Measurements from ENCODE around the gene S100A7A.
"Not testable (repeated sequence)": the region's sequence is repeated elsewhere in the genome, so short reads cannot be mapped to it uniquely, and the experiment has no call there.

S100A7A gene

DNA sequence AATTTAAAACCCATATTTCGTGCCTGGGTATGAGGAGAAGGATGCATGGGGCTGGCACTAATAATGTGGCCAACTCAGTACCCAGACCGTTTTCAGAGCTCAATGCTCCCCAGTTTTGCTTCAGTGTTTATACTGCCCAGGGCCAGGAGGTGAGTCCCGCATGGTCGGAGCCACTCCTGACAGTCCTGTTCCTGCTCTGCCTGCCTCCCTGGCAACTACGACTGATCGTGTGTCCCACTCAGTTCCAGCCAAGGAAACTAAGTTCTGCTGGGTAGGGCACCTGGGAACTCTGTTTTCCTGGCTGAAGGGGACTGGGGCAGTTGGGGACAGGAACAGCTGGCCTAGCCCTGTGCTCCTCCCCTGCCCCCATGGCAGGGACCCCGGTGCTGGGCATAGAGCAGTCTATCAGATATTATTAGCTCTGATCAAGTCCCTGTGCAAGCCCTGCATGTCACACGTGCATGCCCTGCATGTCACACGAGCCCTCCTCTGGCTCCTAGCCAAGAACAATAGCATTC is 25.0 kb downstream of the S100A7A start:
- Histone ChIP-seq H3K4me3 (ENCODE audit: low read depth in 1 of 2, low read length in 2 of 2) (no peak overlapping the region), H3K9me3 (ENCODE audit: low read length) (no peaks in the 10 kb centered on the region), H3K4me1 (ENCODE audit: insufficient read depth, low read length) (no peaks in the 10 kb centered on the region), H3K9ac (ENCODE audit: low read length) (no peak overlapping the region), H3K27me3 (ENCODE audit: control insufficient read depth in 1 of 2, insufficient read depth in 2 of 2, low read length in 2 of 2) (no peaks in the 10 kb centered on the region), H3K36me3 (ENCODE audit: insufficient read depth, low read length) (no peaks in the 10 kb centered on the region), H3K27ac (ENCODE audit: low read depth, low read length) (no peak overlapping the region)

DNA sequence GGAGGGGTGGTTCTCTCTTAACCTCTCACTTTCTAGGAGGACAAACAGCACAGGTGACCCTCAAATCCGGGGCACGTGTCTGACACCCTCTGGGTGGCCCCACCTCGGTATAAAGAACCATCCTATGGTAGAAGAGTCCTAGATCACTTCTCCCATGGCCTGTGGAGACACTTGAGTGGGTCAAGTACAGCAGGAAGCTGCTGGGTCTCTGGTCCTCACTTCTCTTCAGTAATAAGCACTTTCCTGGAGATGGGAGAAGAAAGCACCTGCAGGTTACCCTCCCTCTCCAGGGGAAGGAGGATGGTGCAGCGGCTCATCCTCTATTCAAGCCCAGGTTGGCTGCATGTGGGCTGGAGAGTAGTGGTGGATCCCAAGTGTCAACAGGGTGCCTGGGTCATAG is 27.2 kb downstream of the S100A7A start:
- H3K9ac ChIP-seq (ENCODE audit: low read length), result no peak overlapping the region
- H3K4me3 ChIP-seq (ENCODE audit: low read depth in 1 of 2, low read length in 2 of 2), result no peak overlapping the region
- H3K9me3 ChIP-seq (ENCODE audit: low read length), result no peaks in the 10 kb centered on the region
- no peaks in the 10 kb centered on the region for H3K36me3 ChIP-seq (ENCODE audit: insufficient read depth, low read length)
- no peaks in the 10 kb centered on the region for H3K4me1 ChIP-seq (ENCODE audit: insufficient read depth, low read length)
- H3K27ac ChIP-seq (ENCODE audit: low read depth, low read length), result no peak overlapping the region
- H3K27me3 ChIP-seq (ENCODE audit: control insufficient read depth in 1 of 2, insufficient read depth in 2 of 2, low read length in 2 of 2), result no peaks in the 10 kb centered on the region

DNA sequence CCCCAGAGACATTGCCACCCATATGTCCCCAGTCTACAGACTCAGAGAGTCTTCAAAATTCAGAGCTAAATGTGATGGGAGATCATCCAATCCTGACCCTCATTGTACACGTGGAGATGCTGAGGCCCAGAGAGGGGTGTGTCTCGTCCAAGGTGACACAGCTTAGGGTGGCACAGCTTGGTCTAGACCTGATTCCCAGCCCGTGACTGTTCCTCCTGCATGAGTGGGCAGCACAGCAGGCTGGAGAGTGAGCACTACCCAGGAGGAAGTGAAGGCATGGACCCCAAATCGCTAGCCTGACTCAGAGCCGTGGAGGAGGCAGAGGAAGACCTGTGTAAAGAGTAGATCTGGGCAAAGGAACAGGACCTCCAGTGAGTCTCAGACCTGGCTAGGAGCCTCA is 27.8 kb downstream of the S100A7A start:
- H3K4me3 ChIP-seq (ENCODE audit: low read depth in 1 of 2, low read length in 2 of 2), result no peak overlapping the region
- H3K27ac ChIP-seq (ENCODE audit: low read depth, low read length), result no peak overlapping the region
- H3K27me3 ChIP-seq (ENCODE audit: control insufficient read depth in 1 of 2, insufficient read depth in 2 of 2, low read length in 2 of 2), result no peaks in the 10 kb centered on the region
- no peaks in the 10 kb centered on the region for H3K36me3 ChIP-seq (ENCODE audit: insufficient read depth, low read length)
- no peak overlapping the region for H3K9ac ChIP-seq (ENCODE audit: low read length)
- H3K9me3 ChIP-seq (ENCODE audit: low read length), result no peaks in the 10 kb centered on the region
- no peaks in the 10 kb centered on the region for H3K4me1 ChIP-seq (ENCODE audit: insufficient read depth, low read length)

DNA sequence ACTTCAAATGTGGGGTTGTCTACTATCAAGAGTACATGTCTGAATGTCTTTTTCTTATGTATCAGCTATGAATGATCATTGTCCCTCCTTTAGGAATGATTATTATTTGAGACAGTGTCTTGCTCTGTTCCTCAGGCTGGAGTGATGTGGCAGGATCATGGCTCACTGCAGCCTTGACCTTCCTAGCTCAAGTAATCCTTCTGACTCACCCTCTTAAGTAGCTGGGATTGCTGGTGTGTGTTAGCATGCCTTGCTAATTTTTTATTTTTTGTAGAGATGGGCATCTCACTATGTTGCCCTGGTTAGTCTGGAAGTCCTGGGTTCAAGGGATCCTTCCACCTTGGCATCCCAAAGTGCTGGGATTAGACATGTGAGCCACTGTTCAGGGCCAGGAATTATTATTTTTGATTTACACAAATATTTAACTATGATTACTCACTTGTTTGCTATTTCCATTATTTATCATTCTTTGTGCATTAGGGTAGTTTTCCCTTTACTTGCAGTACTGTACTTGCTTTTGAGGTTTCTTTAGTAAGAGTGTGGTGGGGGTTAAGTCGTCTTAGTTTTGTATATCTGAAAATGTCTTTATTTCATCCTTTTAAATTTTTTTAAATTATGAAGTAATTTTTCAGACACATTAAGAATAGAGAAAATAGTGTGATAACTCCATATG is 31.3 kb downstream of the S100A7A start:
- Histone ChIP-seq H3K36me3 (ENCODE audit: insufficient read depth, low read length) (no peaks in the 10 kb centered on the region), H3K27me3 (ENCODE audit: control insufficient read depth in 1 of 2, insufficient read depth in 2 of 2, low read length in 2 of 2) (no peaks in the 10 kb centered on the region), H3K4me1 (ENCODE audit: insufficient read depth, low read length) (no peaks in the 10 kb centered on the region), H3K9me3 (ENCODE audit: low read length) (no peaks in the 10 kb centered on the region), H3K9ac (ENCODE audit: low read length) (no peak overlapping the region), H3K27ac (ENCODE audit: low read depth, low read length) (no peak overlapping the region), H3K4me3 (ENCODE audit: low read depth in 1 of 2, low read length in 2 of 2) (no peak overlapping the region)

DNA sequence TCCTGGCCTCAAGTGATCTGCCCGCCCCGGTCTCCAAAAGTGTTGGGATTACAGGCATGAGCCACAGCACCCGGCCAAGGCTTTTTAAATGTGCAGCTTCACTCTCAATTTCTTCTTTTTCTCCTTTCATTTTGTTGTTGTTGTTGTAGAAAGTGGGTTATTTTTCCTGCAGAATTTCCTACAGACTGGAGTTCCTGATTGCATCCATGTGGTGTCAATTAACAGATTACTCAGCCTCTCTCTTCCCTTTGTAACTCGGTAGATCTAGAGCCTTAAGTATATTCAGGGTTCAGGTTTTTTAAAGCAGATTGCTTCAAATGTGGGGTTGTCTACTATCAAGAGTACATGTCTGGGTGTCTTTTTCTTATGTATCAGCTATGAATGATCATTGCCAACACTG is 32.5 kb downstream of the S100A7A start:
- H3K27me3 ChIP-seq (ENCODE audit: control insufficient read depth in 1 of 2, insufficient read depth in 2 of 2, low read length in 2 of 2); H3K9ac ChIP-seq (ENCODE audit: low read length); H3K9me3 ChIP-seq (ENCODE audit: low read length); H3K4me3 ChIP-seq (ENCODE audit: low read depth in 1 of 2, low read length in 2 of 2); H3K4me1 ChIP-seq (ENCODE audit: insufficient read depth, low read length); H3K36me3 ChIP-seq (ENCODE audit: insufficient read depth, low read length); H3K27ac ChIP-seq (ENCODE audit: low read depth, low read length): not testable (repeated sequence)

DNA sequence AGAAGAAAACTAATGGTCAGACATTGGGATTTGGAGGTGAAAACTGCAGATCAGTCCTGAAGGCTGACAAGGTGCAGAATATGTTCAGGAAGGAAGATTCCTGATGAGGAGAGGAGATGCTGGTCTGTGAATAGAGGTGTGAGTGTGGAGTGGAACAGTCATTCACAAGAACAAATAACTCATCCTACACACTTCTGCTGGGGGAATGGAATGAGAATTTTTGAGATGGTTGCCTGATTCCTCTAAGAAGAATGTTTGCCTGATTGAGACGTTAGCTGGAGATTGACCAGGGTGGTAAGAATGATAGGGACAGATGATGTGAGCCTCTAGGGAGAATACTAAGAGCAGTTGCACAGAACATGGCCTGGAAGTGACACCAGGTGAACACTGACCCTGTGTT is 40.1 kb downstream of the S100A7A start:
- H3K4me1 ChIP-seq (ENCODE audit: insufficient read depth, low read length), result no peaks in the 10 kb centered on the region
- H3K9me3 ChIP-seq (ENCODE audit: low read length), result no peaks in the 10 kb centered on the region
- H3K9ac ChIP-seq (ENCODE audit: low read length), result no peak overlapping the region
- H3K27ac ChIP-seq (ENCODE audit: low read depth, low read length), result no peak overlapping the region
- H3K27me3 ChIP-seq (ENCODE audit: control insufficient read depth in 1 of 2, insufficient read depth in 2 of 2, low read length in 2 of 2), result no peaks in the 10 kb centered on the region
- no peaks in the 10 kb centered on the region for H3K36me3 ChIP-seq (ENCODE audit: insufficient read depth, low read length)
- no peak overlapping the region for H3K4me3 ChIP-seq (ENCODE audit: low read depth in 1 of 2, low read length in 2 of 2)

DNA sequence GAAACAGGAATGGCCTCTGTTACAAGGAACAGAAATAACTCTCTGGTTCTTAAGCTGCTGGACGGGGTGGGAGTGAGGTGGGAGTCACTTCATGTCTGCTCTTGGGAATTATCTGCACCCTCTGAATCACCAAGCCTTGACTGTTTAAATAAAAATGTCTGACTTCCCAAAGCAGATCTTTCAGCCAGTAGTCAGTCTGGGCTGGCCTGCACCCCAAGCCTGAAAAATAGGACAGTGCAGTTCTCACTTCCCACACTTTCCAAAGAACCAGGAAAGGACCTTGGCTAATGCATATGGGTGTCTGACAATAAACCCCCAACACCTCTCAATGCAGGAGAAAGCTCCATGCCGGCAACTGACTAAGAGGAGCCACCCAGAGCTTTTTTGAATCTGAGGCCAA is 43.3 kb downstream of the S100A7A start:
- no peak overlapping the region for H3K4me3 ChIP-seq (ENCODE audit: low read depth in 1 of 2, low read length in 2 of 2)
- H3K27me3 ChIP-seq (ENCODE audit: control insufficient read depth in 1 of 2, insufficient read depth in 2 of 2, low read length in 2 of 2), result no peaks in the 10 kb centered on the region
- no peaks in the 10 kb centered on the region for H3K36me3 ChIP-seq (ENCODE audit: insufficient read depth, low read length)
- H3K9ac ChIP-seq (ENCODE audit: low read length), result no peak overlapping the region
- no peak overlapping the region for H3K27ac ChIP-seq (ENCODE audit: low read depth, low read length)
- no peaks in the 10 kb centered on the region for H3K9me3 ChIP-seq (ENCODE audit: low read length)
- no peaks in the 10 kb centered on the region for H3K4me1 ChIP-seq (ENCODE audit: insufficient read depth, low read length)

DNA sequence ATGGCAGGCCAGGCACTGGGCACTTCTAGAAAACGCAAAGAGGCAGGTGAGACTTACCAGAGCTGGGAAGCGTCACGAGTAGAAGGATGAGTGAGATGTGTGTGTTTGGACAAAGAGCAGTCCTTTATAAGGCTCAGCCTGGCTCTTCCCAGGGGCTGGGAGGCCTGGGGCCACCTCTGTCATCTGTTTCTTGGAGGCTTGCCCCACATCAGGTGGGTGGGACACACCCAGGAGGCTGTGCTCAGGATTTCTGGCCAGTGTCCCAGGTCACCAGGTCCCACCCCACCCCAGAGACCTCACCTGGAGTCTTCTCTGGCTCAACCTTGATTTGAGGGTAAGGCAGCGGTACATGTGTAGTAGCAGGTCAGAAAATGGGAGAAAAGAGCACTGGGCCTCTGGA is 44.2 kb downstream of the S100A7A start, which contains the start of gene S100A7:
TSS of gene S100A7 (minus strand) at position 101 of the 400 bp plus-strand sequence. CDS start 1,638 bp downstream, outside the sequence.
- no peak within 1 kb of the TSS for H3K9ac ChIP-seq (ENCODE audit: low read length)
- H3K4me1 ChIP-seq (ENCODE audit: insufficient read depth, low read length), result no peaks in the 10 kb centered on the region
- H3K27ac ChIP-seq (ENCODE audit: low read depth, low read length), result no peak within 1 kb of the TSS
- H3K4me3 ChIP-seq (ENCODE audit: low read depth in 1 of 2, low read length in 2 of 2), result no peak within 1 kb of the TSS
- H3K9me3 ChIP-seq (ENCODE audit: low read length), result no peaks in the 10 kb centered on the region
- no peaks in the 10 kb centered on the region for H3K36me3 ChIP-seq (ENCODE audit: insufficient read depth, low read length)
- H3K27me3 ChIP-seq (ENCODE audit: control insufficient read depth in 1 of 2, insufficient read depth in 2 of 2, low read length in 2 of 2), result no peaks in the 10 kb centered on the region

DNA sequence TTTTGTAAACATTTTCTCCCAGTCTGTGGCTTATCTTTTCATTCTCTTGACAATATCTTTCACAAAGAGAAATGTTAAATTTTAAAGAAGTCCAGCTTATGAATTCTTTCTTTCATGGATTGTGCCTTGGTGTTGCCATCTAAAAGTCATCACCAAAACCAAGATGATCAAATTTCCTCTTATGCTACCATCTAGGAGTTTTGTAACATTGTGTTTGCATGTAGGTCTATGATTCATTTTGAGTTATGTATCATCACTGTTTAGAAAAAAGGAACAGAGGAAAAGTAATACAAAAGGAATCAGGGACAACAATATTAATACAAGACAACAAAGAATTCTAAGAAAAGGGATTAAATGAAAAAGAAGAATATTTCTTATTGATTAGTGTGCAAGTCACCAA is 46.4 kb downstream of the S100A7A start:
- H3K36me3 ChIP-seq (ENCODE audit: insufficient read depth, low read length); H3K9me3 ChIP-seq (ENCODE audit: low read length); H3K9ac ChIP-seq (ENCODE audit: low read length); H3K4me3 ChIP-seq (ENCODE audit: low read depth in 1 of 2, low read length in 2 of 2); H3K27ac ChIP-seq (ENCODE audit: low read depth, low read length); H3K4me1 ChIP-seq (ENCODE audit: insufficient read depth, low read length); H3K27me3 ChIP-seq (ENCODE audit: control insufficient read depth in 1 of 2, insufficient read depth in 2 of 2, low read length in 2 of 2): not testable (repeated sequence)

DNA sequence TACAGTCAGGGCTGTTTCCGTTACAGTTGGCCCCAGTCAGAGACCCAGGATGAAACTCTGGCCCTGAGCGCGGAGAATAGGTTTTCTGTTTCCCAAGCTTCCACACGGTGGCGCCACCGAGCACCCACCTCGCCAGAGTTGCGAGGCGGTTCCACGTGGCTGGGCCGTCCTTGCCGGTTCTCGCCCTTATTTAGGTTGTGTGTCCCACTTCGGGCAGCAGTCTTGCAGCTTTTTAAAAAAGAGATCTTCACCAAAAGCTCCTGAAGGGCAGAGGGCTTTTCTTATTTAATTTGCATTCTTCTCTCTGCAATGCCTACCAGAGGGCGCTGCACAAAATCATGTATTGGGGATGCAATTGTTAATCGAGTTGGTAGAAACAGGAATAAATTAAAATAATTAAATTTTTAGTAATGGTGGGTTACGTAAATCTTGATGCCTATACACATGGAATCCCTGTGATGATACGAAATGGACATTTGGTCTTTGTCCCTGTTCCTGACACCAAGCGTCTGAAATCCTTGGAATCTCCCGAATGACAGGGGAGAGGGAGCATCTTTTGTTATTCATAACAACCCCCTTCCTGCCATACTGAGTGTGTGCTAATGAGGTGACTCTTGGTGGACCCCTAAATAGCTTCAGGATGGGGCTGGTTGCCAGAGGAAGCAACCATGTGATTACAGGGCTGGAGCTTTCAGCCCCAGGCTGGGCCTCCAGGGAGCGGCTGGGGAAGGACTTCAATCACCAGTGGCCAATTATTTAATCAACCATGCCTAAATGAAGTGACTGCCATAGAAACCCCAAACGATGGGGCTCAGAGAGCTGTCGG is 49.7 kb downstream of the S100A7A start:
- H3K27ac ChIP-seq (ENCODE audit: low read depth, low read length), result no peak overlapping the region
- no peak overlapping the region for H3K9ac ChIP-seq (ENCODE audit: low read length)
- no peaks in the 10 kb centered on the region for H3K27me3 ChIP-seq (ENCODE audit: control insufficient read depth in 1 of 2, insufficient read depth in 2 of 2, low read length in 2 of 2)
- H3K4me1 ChIP-seq (ENCODE audit: insufficient read depth, low read length), result no peaks in the 10 kb centered on the region
- no peaks in the 10 kb centered on the region for H3K36me3 ChIP-seq (ENCODE audit: insufficient read depth, low read length)
- H3K4me3 ChIP-seq (ENCODE audit: low read depth in 1 of 2, low read length in 2 of 2), result no peak overlapping the region
- H3K9me3 ChIP-seq (ENCODE audit: low read length), result no peaks in the 10 kb centered on the region

DNA sequence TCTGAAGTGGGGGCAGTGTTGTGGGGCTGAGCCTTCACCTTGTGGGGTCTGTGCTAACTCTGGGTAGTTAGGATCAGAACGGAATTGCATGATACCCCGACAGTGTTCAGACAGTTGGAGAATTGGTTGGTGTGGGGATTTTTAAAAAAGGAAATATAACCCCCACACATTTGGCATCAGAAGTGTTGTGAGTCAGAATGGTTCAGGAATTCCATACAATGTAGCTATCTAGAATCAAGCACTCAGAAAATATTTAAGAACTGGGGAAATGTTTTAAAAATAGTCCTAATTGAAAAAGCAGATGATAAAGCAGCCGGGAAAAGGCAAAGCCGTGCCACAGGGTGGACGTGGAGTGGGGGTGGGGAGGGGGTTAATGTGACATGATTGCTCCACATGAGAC is 50.6 kb downstream of the S100A7A start:
- H3K27me3 ChIP-seq (ENCODE audit: control insufficient read depth in 1 of 2, insufficient read depth in 2 of 2, low read length in 2 of 2), result no peaks in the 10 kb centered on the region
- no peaks in the 10 kb centered on the region for H3K36me3 ChIP-seq (ENCODE audit: insufficient read depth, low read length)
- H3K9me3 ChIP-seq (ENCODE audit: low read length), result no peaks in the 10 kb centered on the region
- H3K4me1 ChIP-seq (ENCODE audit: insufficient read depth, low read length), result no peaks in the 10 kb centered on the region
- no peak overlapping the region for H3K27ac ChIP-seq (ENCODE audit: low read depth, low read length)
- no peak overlapping the region for H3K4me3 ChIP-seq (ENCODE audit: low read depth in 1 of 2, low read length in 2 of 2)
- H3K9ac ChIP-seq (ENCODE audit: low read length), result no peak overlapping the region

All from muscle layer of colon (tissue), 2 donors.